PC-3 (cell line): ENCODE results near the gene CHRM4.

ENCODE experiments used
- CTCF ChIP-seq: fragments of 300-600 bp; sonication (generic); conservative IDR thresholded peaks from 2 replicates; pipeline ENCODE4 v1.5.1; 2017; ENCODE audit warnings: antibody characterized with exemption, low read depth, mild to moderate bottlenecking, low read length
- EZH2 ChIP-seq: fragments of 300-600 bp; sonication (generic); IDR thresholded peaks from one replicate; pipeline ENCODE4 v1.6.1; 2017; ENCODE audit warnings: antibody characterized with exemption, mild to moderate bottlenecking, low read length; ENCODE audit not compliant: unreplicated experiment
- EZH2phosphoT487 ChIP-seq: fragments of 300-600 bp; sonication (generic); IDR thresholded peaks from 2 replicates; pipeline ENCODE4 v1.6.1; 2018; ENCODE audit warnings: mild to moderate bottlenecking, antibody characterized with exemption, low read length, borderline replicate concordance

- TF ChIP-seq CTCF (no peak), EZH2phosphoT487 (no peak), EZH2 (no peak)
Measured at GRCh38 chr11:46366260-46366659, 25.3 kb downstream of the CHRM4 start.
